Ovary (tissue), 9 donors: Measurements from ENCODE around the gene CTNNBIP1. TPM values are rescaled to one million over a fixed set of nuclear protein-coding genes. Genes with fewer than 3 reads are reported as not detected.

Experiments used
- DNase-seq, 5 donors: peaks; one replicate each; pipeline ENCODE4 v3.0.0-alpha.2; 2019 to 2020
- H3K27ac ChIP-seq, 2 donors: fragments of 200-600 bp; one replicate each; pipeline versions ENCODE4 v1.5.1 to v1.8.0; 2019 to 2022
- H3K27me3 ChIP-seq: fragments of 200-600 bp; one replicate; pipeline ENCODE4 v1.8.0; 2022
- H3K36me3 ChIP-seq: fragments of 200-600 bp; sonication (generic); one replicate; pipeline ENCODE4 v1.5.1; 2019
- H3K4me1 ChIP-seq: one replicate; pipeline ENCODE4 v1.8.1; 2013; ENCODE audit warnings: mild to moderate bottlenecking, moderate library complexity; ENCODE audit not compliant: insufficient read depth
- H3K4me3 ChIP-seq: fragments of 200-600 bp; sonication (generic); one replicate; pipeline ENCODE4 v1.5.1; 2017
- H3K9me3 ChIP-seq, 2 donors: fragments of 200-600 bp in 1 of 2; sonication (generic) in 1 of 2; one replicate each; pipeline versions ENCODE4 v1.5.1 to v1.8.1; 2013 to 2019; ENCODE audit warnings: mild to moderate bottlenecking in 1 of 2, moderate library complexity in 1 of 2
- EP300 ChIP-seq: sonication (generic); formaldehyde crosslinking; IDR thresholded peaks from one replicate; pipeline ENCODE4 v1.6.1; 2017; ENCODE audit warnings: antibody characterized with exemption
- POLR2A ChIP-seq: fragments of 450-650 bp; IDR thresholded peaks from one replicate; pipeline ENCODE4 v1.6.1; 2017; ENCODE audit warnings: antibody characterized with exemption, mild to moderate bottlenecking, moderate library complexity
- WGBS, 3 donors: extraction: QIAGEN DNeasy Blood & Tissue Kit in 1 of 3; methylation state at CpG; one replicate each; pipeline versions ENCODE4 v1.1.5 to v1.1.7; 2013 to 2017; 5-methylcytosine and 5-hydroxymethylcytosine counted together
- intact Hi-C, 4 donors: fragments of 100-400 bp; cut with DNase I; formaldehyde crosslinking; loops; one replicate each; pipeline versions ENCODE4 v1.11.0 to v1.15.1; 2022 to 2023
- polyA plus RNA-seq, 2 donors: library from polyadenylated mRNA; stranded (reverse); fragments of 200-250 nt in 1 of 2; fragments of 350-450 nt in 1 of 2; fragmentation: Illumina TruSeq in 1 of 2; extraction: RNeasy Lipid Tissue Mini Kit (QIAGEN cat#74804) in 1 of 2; gene quantifications; one replicate each; pipeline ENCODE4 v1.2.3, GENCODE V29; 2013 to 2014
- total RNA-seq, 7 donors: library from RNA; depleted of rRNA in 2 of 7; stranded (reverse); fragments of >200 nt in 2 of 7; fragmentation: NEBNext Ultra II Directional in 3 of 7; extraction: Animal tissue kit (Norgen Biotek cat#: 25700) in 3 of 7; gene quantifications; one replicate each; pipeline versions ENCODE4 v1.1.0 to v1.2.4, GENCODE V29; 2016 to 2023
- TF ChIP-seq, protein P1 (sequence below), 3 donors: fragments of 450-650 bp in 2 of 3; fragments of 200-600 bp in 1 of 3; IDR thresholded peaks; one replicate each; pipeline versions ENCODE4 v1.5.1 to v1.8.0; 2016 to 2022; ENCODE audit warnings: antibody characterized with exemption in 3 of 3, mild to moderate bottlenecking in 1 of 3
- donor health status: DM: no; HTN: no; CAD: no; lungs with moderate emphysema.
- donor health status: DM: no; HTN: no; CAD: no.
- donor health status: Bipolar disorder and iron deficiency.
- donor health status: DM: yes; HTN: yes; CAD: no.
- donor health status: DM: no; HTN: no; CAD: no.
- donor health status: DM: yes; HTN: yes; CAD: no.

CTNNBIP1 gene
- total and polyA plus RNA-seq, 9 donors = 10.4 to 28.5 (median 20.7) TPM

DNA sequence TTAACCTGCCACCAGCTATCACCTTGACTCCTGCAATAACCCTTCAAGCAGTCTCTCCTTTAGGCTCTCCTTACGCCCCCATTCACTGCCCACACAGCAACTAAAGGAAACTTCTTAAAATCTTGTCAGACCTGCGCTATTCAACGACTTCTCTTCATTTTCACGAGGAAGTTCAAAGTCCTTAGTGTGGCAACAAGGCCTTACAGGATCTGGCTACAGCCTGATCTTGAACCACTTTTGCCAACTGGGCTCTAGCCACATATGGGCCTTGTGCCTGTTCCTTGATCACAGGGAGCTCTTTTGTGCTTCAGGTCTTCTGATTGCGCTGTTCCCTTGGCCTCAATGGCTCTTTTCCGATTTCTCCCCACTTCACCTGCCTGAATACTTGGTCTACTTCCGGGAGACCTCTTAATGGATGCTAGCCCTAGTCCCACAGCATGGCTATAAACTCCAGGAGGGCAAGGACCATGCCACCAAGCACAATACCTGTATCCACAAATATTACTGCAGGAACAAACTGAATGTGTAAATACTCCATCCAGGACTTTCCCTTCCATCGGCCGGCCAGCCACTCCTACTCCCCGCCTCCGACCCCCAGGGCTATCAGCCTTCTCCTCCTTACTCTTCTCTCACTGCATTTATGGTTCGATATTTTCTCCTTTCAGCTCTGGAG lies 2.3 kb upstream of the CTNNBIP1 start:
- no peak overlapping the region for H3K27ac ChIP-seq
- no peak for DNase-seq
- 80 to 84% (median 80%) methylated on average over 12 of the region's 12 CpGs for WGBS, 3 donors
- H3K4me1 ChIP-seq = peaks cover 7% of the 10 kb centered on the region
- no peaks in the 10 kb centered on the region for H3K9me3 ChIP-seq
- H3K4me3 ChIP-seq = no peak overlapping the region
- no peaks in the 10 kb centered on the region for H3K27me3 ChIP-seq
- H3K36me3 ChIP-seq = no peaks in the 10 kb centered on the region
- intact Hi-C loops = no loop called here
- TF ChIP-seq, protein P1, sequence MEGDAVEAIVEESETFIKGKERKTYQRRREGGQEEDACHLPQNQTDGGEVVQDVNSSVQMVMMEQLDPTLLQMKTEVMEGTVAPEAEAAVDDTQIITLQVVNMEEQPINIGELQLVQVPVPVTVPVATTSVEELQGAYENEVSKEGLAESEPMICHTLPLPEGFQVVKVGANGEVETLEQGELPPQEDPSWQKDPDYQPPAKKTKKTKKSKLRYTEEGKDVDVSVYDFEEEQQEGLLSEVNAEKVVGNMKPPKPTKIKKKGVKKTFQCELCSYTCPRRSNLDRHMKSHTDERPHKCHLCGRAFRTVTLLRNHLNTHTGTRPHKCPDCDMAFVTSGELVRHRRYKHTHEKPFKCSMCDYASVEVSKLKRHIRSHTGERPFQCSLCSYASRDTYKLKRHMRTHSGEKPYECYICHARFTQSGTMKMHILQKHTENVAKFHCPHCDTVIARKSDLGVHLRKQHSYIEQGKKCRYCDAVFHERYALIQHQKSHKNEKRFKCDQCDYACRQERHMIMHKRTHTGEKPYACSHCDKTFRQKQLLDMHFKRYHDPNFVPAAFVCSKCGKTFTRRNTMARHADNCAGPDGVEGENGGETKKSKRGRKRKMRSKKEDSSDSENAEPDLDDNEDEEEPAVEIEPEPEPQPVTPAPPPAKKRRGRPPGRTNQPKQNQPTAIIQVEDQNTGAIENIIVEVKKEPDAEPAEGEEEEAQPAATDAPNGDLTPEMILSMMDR (IDR thresholded peaks at IDR 0.05) = no peak

DNA sequence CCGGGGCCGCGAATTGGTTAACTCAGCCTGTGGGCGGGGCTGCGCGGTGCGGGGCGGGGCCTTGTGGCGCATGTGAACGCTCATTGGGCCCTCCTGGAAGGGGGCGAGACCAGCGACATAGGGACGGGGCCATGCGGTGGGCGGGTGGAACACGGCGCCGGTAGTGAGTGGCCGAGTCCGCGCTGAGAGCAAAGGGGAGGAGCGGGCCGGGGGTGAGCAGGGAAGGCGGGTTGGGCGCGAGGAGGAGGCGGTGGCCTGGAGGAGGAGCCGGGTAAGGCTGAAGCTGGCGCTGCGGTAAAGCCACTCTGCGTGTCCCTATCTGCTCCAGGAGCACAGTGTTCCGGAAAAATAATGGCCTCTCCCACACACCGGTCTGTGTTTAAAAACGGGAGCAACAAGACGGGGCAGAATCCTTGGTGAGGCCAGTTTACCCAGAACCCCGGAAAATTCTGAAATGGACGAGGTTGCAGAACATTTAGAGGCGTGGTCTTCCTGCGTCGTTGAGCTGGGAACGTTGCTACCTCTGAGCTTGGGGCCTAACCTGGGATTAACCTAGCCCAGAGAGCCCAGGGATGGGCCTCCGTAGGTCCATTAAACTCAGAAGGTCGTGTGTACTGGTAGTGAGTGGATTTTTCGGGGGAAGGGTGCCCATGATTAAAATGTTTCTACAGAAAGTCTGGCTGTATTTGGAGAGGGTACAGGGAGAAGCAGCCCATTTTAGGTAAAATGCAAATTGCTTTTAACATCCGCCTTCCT lies 532 bp upstream of the CTNNBIP1 start:
- TF ChIP-seq EP300 (no peak), POLR2A (peak; percentile 85)
- intact Hi-C loops = no loop called here
- H3K4me3 ChIP-seq = peak overlapping the region; percentile 58
- no peaks in the 10 kb centered on the region for H3K9me3 ChIP-seq
- peak overlapping the region; percentile 53 to 85 for H3K27ac ChIP-seq
- no peaks in the 10 kb centered on the region for H3K27me3 ChIP-seq
- DNase-seq = peak; percentile 100
- 0 to 1% (median 1%) methylated on average over 43 to 45 of the region's 45 CpGs for WGBS, 3 donors
- peaks cover 7% of the 10 kb centered on the region for H3K4me1 ChIP-seq
- no peaks in the 10 kb centered on the region for H3K36me3 ChIP-seq

DNA sequence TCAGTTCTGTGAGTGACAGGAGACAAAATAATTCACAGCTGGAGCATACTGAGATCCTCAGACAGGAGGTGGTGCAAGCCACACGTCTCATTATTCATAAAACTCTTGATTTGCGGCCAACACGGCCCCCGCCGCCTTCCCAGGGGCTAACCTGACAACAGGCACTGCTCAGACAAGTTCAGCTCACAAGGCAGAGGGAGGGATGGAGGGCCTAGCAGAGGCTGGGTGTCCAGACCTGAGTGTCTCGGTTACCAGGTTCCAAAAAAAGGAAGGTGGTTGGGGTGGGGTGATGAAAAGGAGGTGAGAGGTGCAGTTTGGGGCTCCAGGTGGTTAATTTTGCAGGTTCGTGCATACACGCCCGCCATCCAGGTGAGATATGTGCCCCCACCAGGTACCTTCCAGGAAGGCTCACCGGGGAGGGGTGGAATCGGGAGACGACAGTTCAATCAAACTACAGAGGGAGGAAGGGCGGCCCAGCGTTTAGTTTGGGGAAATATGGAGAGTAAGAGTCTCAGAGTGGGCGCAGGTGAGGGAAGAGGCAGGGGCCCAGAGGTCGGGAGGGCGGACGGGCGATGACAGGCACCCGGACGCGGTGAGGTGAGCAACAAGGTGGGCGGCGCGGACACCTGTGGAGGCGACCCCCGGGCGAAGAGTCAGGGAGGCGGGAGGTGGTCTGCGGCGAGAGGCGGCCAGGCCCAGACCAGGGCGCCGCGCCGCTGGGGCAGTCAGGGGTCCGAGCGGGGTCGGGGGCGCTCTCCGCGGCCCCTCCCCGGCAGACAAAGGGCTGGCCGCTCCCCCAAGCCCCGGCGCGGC lies 629 bp downstream of the CTNNBIP1 start:
- intact Hi-C loops = no loop called here
- 2 to 3% (median 3%) methylated on average over 28 to 47 of the region's 47 CpGs for WGBS, 3 donors
- DNase-seq = peak; percentile 31 to 69 (median 61)
- Histone ChIP-seq H3K4me1 (peaks cover 7% of the 10 kb centered on the region), H3K36me3 (no peaks in the 10 kb centered on the region), H3K27ac (peak overlapping the region; percentile 19 to 79), H3K9me3 (no peaks in the 10 kb centered on the region), H3K4me3 (peak overlapping the region; percentile 93), H3K27me3 (no peaks in the 10 kb centered on the region)
- TF ChIP-seq POLR2A (no peak), EP300 (no peak)
- TF ChIP-seq, protein P1 (IDR thresholded peaks at IDR 0.05) = no peak

DNA sequence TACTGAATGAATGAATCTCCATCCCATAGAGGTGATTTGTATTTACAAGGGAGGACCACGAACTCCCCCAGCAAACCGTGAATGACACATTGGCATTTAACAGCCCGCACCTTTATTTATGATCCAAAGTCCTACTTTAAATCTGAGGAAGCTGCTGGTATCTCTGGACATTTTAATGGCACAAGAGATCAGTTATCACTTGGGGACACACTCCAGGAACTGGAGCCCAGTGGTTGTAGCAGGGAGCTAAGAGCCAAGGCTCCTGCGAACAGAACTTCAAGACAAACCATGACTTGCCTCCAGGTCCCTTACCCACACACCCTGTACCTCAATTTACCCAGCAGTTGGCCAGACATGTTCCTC lies 1.2 kb downstream of the CTNNBIP1 start:
- Histone ChIP-seq H3K4me1 (peaks cover 7% of the 10 kb centered on the region), H3K4me3 (peak overlapping the region; percentile 93), H3K36me3 (no peaks in the 10 kb centered on the region), H3K9me3 (no peaks in the 10 kb centered on the region), H3K27me3 (no peaks in the 10 kb centered on the region), H3K27ac (peak overlapping the region in 1 of 2 donors; percentile 79)
- 71 to 76% (median 71%) methylated on average over 4 of the region's 4 CpGs for whole genome bisulfite sequencing, 3 donors
- intact Hi-C loops = no loop called here
- no peak for DNase-seq
- TF ChIP-seq POLR2A = no peak
- TF ChIP-seq EP300 = no peak
- TF ChIP-seq, protein P1 (IDR thresholded peaks at IDR 0.05) = no peak
